ENCODE results near the gene SRGAP2C. TPM values are rescaled to one million over a fixed set of nuclear protein-coding genes. Genes with fewer than 3 reads are reported as not detected.
"Not testable (repeated sequence)": the region's sequence is repeated elsewhere in the genome, so short reads cannot be mapped to it uniquely, and the experiment has no call there.

SRGAP2C gene
- total and polyA plus RNA-seq, 11 donors, result 2.2 to 23.2 (median 7.7) TPM

DNA sequence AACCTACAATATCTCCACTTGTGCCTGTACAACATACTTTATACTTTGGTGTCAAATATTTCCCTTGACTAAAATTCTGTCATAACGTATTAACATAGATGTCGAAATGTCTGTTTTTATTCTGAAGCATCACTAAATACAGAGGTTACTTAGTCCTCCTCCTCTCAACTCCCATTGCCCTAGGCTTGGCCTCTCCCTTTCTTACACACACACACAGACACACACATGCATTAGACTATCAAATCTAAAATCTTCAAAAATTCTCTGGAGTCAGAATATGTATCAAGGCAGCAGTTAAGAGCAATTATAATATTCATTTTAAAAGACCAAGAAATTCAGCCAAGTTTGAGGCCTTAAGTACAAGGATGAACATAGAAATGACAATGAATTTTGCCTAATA, 8.1 kb upstream of the SRGAP2C start:
- DNase-seq; intact Hi-C loops (cut with DNase I); ATAC-seq; H3K36me3 ChIP-seq; H3K4me3 ChIP-seq; H3K9me3 ChIP-seq; H3K27ac ChIP-seq; H3K4me1 ChIP-seq; H3K27me3 ChIP-seq: not testable (repeated sequence)
- 94 to 100% (median 98%) methylated on average over 2 of the region's 2 CpGs for WGBS, 4 donors

- H3K9me3 ChIP-seq; H3K27ac ChIP-seq; H3K4me3 ChIP-seq; H3K27me3 ChIP-seq; intact Hi-C loops (cut with DNase I); DNase-seq; H3K4me1 ChIP-seq; H3K36me3 ChIP-seq; ATAC-seq: not testable (repeated sequence)
These were observed 6.6 kb upstream of the SRGAP2C start for GRCh38 chr1:121178197-121178596.

DNA sequence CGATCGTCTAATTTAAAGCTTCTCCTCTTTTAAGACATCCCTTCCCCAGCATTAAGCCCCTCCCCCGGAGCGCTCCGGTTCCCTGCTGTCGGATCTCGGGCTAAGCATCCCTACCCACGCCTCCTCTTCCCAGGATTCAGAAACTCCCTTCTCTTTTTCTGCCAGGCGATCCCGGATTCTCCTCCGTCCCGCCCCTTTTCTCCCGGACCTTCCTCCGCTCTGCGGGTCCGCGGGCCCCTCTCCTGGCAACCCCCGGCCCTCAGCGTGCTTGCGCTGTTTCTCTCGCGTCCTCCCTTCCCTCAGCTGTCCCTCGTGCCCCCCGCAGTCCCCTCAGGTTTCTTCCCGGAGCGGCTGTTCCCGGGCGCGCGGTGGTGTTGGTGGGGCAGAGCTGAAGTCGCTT, 908 bp upstream of the SRGAP2C start:
- H3K4me3 ChIP-seq, result peak overlapping the region in 10 of 12 donors; percentile 25 to 53 (median 46)
- 1 to 2% methylated on average over 12 to 15 of the region's 31 CpGs; no CpG with 5 or more reads in 2 of the 4 donors for WGBS, 4 donors
- peak in 2 of 5 donors; percentile 23 for DNase-seq
- intact Hi-C loops (cut with DNase I); H3K27ac ChIP-seq; H3K4me1 ChIP-seq; H3K36me3 ChIP-seq; H3K9me3 ChIP-seq; ATAC-seq; H3K27me3 ChIP-seq: not testable (repeated sequence)

DNA sequence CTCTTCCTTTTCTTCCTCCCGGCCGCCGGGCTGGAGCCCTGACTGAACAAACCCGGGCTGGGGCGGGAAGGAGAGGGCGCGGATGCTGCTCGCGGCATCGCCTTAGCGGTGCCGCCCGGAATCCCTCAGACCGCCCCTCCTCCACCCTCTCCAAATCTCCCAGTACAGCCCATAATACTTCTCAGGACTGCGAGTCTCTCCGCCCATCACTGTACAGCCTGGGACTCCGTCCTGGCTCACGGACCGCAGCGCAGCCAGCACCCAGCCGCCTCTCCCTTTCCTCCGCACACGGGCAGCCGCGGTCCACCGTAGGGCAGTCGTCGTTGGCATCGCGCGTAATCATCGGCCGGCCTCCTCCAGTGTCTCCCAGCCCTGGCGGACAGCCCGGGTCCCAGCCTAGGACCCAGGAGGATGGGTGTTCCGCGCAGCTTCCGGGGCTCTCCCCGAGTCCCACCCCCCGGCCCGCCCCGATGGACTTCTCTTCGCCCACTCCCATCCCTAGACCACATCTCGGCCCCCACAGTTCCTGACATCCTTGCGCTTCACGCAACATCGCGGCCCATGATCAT, 449 bp downstream of the SRGAP2C start:
- no CpG with 5 or more reads among the region's 48 CpGs for WGBS, 4 donors
- H3K4me1 ChIP-seq; intact Hi-C loops (cut with DNase I); H3K9me3 ChIP-seq; H3K27me3 ChIP-seq; H3K36me3 ChIP-seq: not testable (repeated sequence)
- ATAC-seq (peak in 3 of 4 donors; percentile 25 to 29 (median 27)), DNase-seq (peak in 1 of 5 donors; percentile 10)
- Histone ChIP-seq H3K4me3 (peak overlapping the region in 10 of 12 donors; percentile 38 to 59 (median 52)), H3K27ac (peak overlapping the region in 8 of 12 donors; percentile 44 to 81 (median 68))

GRCh38 chr1:121186191-121186590, 1.4 kb downstream of the SRGAP2C start:
- H3K27me3 ChIP-seq; H3K4me1 ChIP-seq; H3K9me3 ChIP-seq; H3K36me3 ChIP-seq; intact Hi-C loops (cut with DNase I); ATAC-seq: not testable (repeated sequence)
- DNase-seq, result peak in 2 of 5 donors; percentile 21 to 30
- 0% methylated on average over 4 to 6 of the region's 20 CpGs; no CpG with 5 or more reads in 2 of the 4 donors for WGBS, 4 donors
- Histone ChIP-seq H3K27ac (peak overlapping the region in 1 of 12 donors; percentile 62), H3K4me3 (peak overlapping the region in 6 of 12 donors; percentile 15 to 35 (median 32))

DNA sequence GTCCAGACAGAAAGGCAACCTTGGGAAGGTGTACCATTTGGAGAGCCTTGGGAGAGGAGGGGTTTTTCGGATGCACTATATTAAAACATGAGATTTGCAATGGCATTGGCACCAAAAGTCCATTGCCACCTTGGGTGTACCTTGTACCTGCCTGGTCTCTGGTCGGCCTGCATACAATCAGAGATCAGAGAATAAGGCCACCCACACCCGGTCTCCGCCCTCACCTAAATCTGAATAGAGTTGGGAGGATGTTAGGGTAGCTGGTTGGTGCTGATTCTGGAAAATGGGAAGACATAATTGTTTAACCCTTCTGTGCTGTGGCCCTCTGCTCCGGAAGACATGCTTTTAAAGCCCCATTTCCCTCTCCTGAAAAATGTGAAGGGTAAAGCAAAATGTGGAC, 3.1 kb downstream of the SRGAP2C start:
- WGBS, 4 donors, result 67 to 88% (median 70%) methylated on average over 5 of the region's 5 CpGs
- H3K4me1 ChIP-seq; DNase-seq; ATAC-seq; H3K27me3 ChIP-seq; intact Hi-C loops (cut with DNase I); H3K9me3 ChIP-seq; H3K36me3 ChIP-seq; H3K27ac ChIP-seq: not testable (repeated sequence)
- peak overlapping the region in 7 of 12 donors; percentile 13 to 38 (median 28) for H3K4me3 ChIP-seq

DNA sequence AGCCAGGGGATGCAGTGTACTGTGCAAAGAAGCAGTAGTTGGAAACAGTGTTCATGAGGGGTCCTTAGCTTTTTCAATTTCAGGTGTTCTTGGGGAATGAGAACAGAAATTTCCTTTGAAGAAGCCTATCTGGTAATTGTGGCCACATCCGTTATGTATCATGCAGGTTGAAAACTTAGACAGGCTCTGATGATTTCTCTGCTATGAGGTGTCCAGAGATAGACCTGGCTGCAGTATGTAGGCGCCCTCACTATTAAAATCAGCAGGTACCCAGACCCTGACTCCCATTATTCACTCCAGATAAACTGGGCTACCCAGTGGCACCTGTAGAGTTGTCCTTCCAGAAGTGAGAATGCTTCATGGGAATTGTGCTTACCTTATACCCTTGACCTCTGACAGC, 7.7 kb downstream of the SRGAP2C start:
- 89 to 95% methylated on average over 1 to 2 of the region's 2 CpGs; no CpG with 5 or more reads in 2 of the 4 donors for WGBS, 4 donors
- DNase-seq; H3K27ac ChIP-seq; intact Hi-C loops (cut with DNase I); H3K4me1 ChIP-seq; ATAC-seq; H3K27me3 ChIP-seq; H3K9me3 ChIP-seq; H3K4me3 ChIP-seq; H3K36me3 ChIP-seq: not testable (repeated sequence)

GRCh38 chr1:121197095-121197882, 12.5 kb downstream of the SRGAP2C start:
- H3K27ac ChIP-seq; H3K36me3 ChIP-seq; ATAC-seq; H3K4me1 ChIP-seq; intact Hi-C loops (cut with DNase I); H3K9me3 ChIP-seq; DNase-seq; H3K4me3 ChIP-seq; H3K27me3 ChIP-seq: not testable (repeated sequence)
- WGBS, 4 donors, result 89 to 100% (median 96%) methylated on average over 3 of the region's 7 CpGs

DNA sequence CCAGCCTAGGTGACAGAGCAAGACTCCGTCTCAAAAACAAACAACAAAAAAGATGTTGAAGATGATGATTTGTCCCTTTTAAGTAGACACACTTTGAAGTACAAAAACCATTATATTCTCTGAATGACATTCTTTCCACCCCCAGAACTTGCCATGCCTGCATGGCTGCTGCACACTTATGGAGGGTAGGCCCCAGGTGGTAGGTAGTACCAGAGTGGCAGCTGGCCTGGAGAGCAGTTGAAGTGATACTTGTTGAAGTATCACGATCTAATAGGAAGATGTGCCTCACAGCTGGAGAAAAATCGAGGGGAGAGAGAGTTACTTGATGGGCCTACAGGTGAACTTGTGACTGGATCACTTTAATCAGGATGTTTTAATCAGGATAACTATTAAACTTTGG, 15.0 kb downstream of the SRGAP2C start:
- DNase-seq; ATAC-seq; H3K27me3 ChIP-seq; H3K9me3 ChIP-seq; intact Hi-C loops (cut with DNase I); H3K4me1 ChIP-seq; H3K4me3 ChIP-seq; H3K36me3 ChIP-seq; H3K27ac ChIP-seq: not testable (repeated sequence)
- WGBS, 4 donors, result 100% methylated on average over 1 of the region's 3 CpGs; no CpG with 5 or more reads in 1 of the 4 donors

DNA sequence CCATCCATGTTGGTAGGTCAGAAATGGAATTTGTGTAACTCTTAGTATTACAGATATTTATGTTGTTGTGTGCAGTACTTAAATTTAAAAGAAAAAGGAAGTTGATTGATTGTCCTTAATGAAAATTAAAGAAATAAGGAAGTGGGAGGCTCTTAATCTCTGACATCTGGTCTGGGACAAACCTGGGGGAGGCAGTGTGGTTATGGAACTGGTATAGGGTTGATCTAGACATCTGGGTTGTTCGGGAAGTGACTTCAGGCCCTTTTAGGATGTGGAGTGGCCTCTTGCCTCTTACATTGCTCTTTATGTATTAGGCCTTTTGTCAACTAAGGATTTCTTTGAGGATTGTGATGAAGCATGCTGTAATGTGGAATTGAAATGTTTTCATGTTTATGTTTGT, 15.5 kb downstream of the SRGAP2C start:
- H3K4me3 ChIP-seq; H3K27ac ChIP-seq; H3K36me3 ChIP-seq; intact Hi-C loops (cut with DNase I); H3K9me3 ChIP-seq; H3K27me3 ChIP-seq; DNase-seq; H3K4me1 ChIP-seq: not testable (repeated sequence)
- ATAC-seq, result peak in 1 of 4 donors; percentile 58
- WGBS, 4 donors, result no CpG with 5 or more reads among the region's 1 CpG
